ENCODE results near the gene UNC45B. TPM values are rescaled to one million over a fixed set of nuclear protein-coding genes. Genes with fewer than 3 reads are reported as not detected.

The UNC45B gene
- total and polyA plus RNA-seq, 2 of the 13 experiments (the other 11 are each of a cell fraction or from before 2014, with no cell fraction given), result 0.01 TPM; not detected in 1

GRCh38 chr17:35163886-35164285, 16.3 kb downstream of the UNC45B start:
- Histone ChIP-seq H4K20me1 (ENCODE audit: insufficient read depth, low read length) (no peaks in the 10 kb centered on the region), H3K4me3 (replicated peaks in 1 of 3; ENCODE audit: insufficient read depth in 1 of 3, low read depth in 2 of 3, low read length in 3 of 3) (no peak overlapping the region), H3K79me2 (ENCODE audit: insufficient read depth, low read length) (no peaks in the 10 kb centered on the region), H3K36me3 (replicated peaks in 1 of 2; ENCODE audit: control insufficient read depth in 1 of 2, insufficient read depth in 2 of 2, low read length in 2 of 2) (no peaks in the 10 kb centered on the region), H3K9me3 (ENCODE audit: low read length) (no peaks in the 10 kb centered on the region), H3K4me2 (ENCODE audit: low read depth, low read length) (no peak overlapping the region), H3K9ac (ENCODE audit: insufficient read depth, low read depth, low read length) (no peak overlapping the region), H2AFZ (ENCODE audit: low read length) (no peak overlapping the region), H3K27ac (ENCODE audit: extremely low read length, insufficient read depth, low read length) (no peak overlapping the region), H3K27me3 (ENCODE audit: control insufficient read depth in 1 of 2, insufficient read depth in 2 of 2, low read length in 2 of 2) (peaks cover 0 to 18% of the 10 kb centered on the region in 2 experiments; a peak in 2 of 5 replicates), H3K4me1 (ENCODE audit: insufficient read depth, low read length) (no peaks in the 10 kb centered on the region)
- 67% methylated on average over 1 of the region's 7 CpGs for WGBS (ENCODE audit: low lambda C conversion rate)
- intact Hi-C loops (cut with micrococcal nuclease; ENCODE audit: unreplicated experiment), result no loop called here
- DNase-seq (ENCODE audit: low spot score) (no peak), ATAC-seq (no peak), FAIRE-seq (no peak)
- ChIA-PET POLR2A (no interaction called here), CTCF (ENCODE audit: low intra/inter-chr PET ratio, low total read pairs) (no interaction called here)
- BruUV-seq (replicated peaks), result no TSS peak
- in situ Hi-C loops (cut with HindIII; ENCODE audit: extremely low pct_ligation_motif_present, low pct_unique_long_range_greater_than_20kb), result no loop called here
- TF ChIP-seq ZNF646 (CRISPR knock-in tag; IDR thresholded peaks at IDR 0.05) (no peak), NPAS2 (CRISPR knock-in tag; IDR thresholded peaks at IDR 0.05; ENCODE audit: borderline replicate concordance) (no peak), RAD21 (CRISPR knock-in tag; IDR thresholded peaks at IDR 0.05) (no peak), ELK4 (CRISPR knock-in tag; IDR thresholded peaks at IDR 0.05; ENCODE audit: borderline replicate concordance) (no peak), FOXJ3 (CRISPR knock-in tag; IDR thresholded peaks at IDR 0.05; ENCODE audit: borderline replicate concordance) (no peak), ZNF44 (CRISPR knock-in tag; IDR thresholded peaks at IDR 0.05) (no peak), ZNF558 (CRISPR knock-in tag; IDR thresholded peaks at IDR 0.05; ENCODE audit: borderline replicate concordance) (no peak), ZNF431 (CRISPR knock-in tag; IDR thresholded peaks at IDR 0.05; ENCODE audit: borderline replicate concordance, low read depth) (no peak), POLR2AphosphoS2 (IDR thresholded peaks at IDR 0.05; ENCODE audit: low read depth, low read length) (no peak), HNRNPH1 (optimal IDR thresholded peaks at IDR 0.05; ENCODE audit: low read depth, low read length) (no peak), POGZ (CRISPR knock-in tag; IDR thresholded peaks at IDR 0.05) (no peak), RXRA (CRISPR knock-in tag; IDR thresholded peaks at IDR 0.05) (no peak)
- TF ChIP-seq, protein P1, sequence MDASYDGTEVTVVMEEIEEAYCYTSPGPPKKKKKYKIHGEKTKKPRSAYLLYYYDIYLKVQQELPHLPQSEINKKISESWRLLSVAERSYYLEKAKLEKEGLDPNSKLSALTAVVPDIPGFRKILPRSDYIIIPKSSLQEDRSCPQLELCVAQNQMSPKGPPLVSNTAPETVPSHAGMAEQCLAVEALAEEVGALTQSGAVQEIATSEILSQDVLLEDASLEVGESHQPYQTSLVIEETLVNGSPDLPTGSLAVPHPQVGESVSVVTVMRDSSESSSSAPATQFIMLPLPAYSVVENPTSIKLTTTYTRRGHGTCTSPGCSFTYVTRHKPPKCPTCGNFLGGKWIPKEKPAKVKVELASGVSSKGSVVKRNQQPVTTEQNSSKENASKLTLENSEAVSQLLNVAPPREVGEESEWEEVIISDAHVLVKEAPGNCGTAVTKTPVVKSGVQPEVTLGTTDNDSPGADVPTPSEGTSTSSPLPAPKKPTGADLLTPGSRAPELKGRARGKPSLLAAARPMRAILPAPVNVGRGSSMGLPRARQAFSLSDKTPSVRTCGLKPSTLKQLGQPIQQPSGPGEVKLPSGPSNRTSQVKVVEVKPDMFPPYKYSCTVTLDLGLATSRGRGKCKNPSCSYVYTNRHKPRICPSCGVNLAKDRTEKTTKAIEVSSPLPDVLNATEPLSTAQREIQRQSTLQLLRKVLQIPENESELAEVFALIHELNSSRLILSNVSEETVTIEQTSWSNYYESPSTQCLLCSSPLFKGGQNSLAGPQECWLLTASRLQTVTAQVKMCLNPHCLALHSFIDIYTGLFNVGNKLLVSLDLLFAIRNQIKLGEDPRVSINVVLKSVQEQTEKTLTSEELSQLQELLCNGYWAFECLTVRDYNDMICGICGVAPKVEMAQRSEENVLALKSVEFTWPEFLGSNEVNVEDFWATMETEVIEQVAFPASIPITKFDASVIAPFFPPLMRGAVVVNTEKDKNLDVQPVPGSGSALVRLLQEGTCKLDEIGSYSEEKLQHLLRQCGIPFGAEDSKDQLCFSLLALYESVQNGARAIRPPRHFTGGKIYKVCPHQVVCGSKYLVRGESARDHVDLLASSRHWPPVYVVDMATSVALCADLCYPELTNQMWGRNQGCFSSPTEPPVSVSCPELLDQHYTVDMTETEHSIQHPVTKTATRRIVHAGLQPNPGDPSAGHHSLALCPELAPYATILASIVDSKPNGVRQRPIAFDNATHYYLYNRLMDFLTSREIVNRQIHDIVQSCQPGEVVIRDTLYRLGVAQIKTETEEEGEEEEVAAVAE (CRISPR knock-in tag; IDR thresholded peaks at IDR 0.05; ENCODE audit: borderline replicate concordance), result no peak
